Measurements from ENCODE around the gene SLC25A18.

- TF ChIP-seq POLR2A (IDR thresholded peaks at IDR 0.05) (no peak), POLR2AphosphoS5 (IDR thresholded peaks at IDR 0.05) (no peak), CTCF (IDR thresholded peaks at IDR 0.05) (no peak)
Measured at GRCh38 chr22:17549655-17550054, 13.6 kb upstream of the SLC25A18 start.
